Neural crest cell (in vitro differentiated cells): ENCODE results near the gene MRPS35. TPM values are rescaled to one million over a fixed set of nuclear protein-coding genes. Genes with fewer than 3 reads are reported as not detected.

Source experiments
- DNase-seq: peaks from one replicate; pipeline ENCODE4 v3.0.0; 2021; ENCODE audit warnings: low read depth, mixed read lengths, low spot score
- H3K27ac Mint-ChIP-seq: one replicate; pipeline ENCODE4 v1.8.0; 2021; ENCODE audit warnings: mild to moderate bottlenecking, mixed read lengths; ENCODE audit not compliant: unreplicated experiment
- H3K27me3 Mint-ChIP-seq: 2 replicates; pipeline ENCODE4 v1.8.0; 2021; ENCODE audit warnings: low read depth, mild to moderate bottlenecking, mixed read lengths
- H3K36me3 Mint-ChIP-seq: 2 replicates; pipeline ENCODE4 v1.8.0; 2021; ENCODE audit warnings: low read depth, mild to moderate bottlenecking, mixed read lengths
- H3K4me1 Mint-ChIP-seq: 2 replicates; pipeline ENCODE4 v1.8.0; 2021; ENCODE audit warnings: mixed read lengths
- H3K4me3 Mint-ChIP-seq: one replicate; pipeline ENCODE4 v1.8.0; 2021; ENCODE audit warnings: mild to moderate bottlenecking, mixed read lengths
- H3K9me3 Mint-ChIP-seq: 2 replicates; pipeline ENCODE4 v1.8.0; 2021; ENCODE audit warnings: mixed read lengths
- CTCF ChIP-seq: fragments of 200-600 bp; sonication (generic); conservative IDR thresholded peaks from 2 replicates; pipeline ENCODE4 v1.5.0; 2021; ENCODE audit warnings: antibody characterized with exemption, mild to moderate bottlenecking
- total RNA-seq: library from RNA; stranded (reverse); gene quantifications from 2 replicates; pipeline ENCODE4 v1.2.1, GENCODE V29; 2021

MRPS35 gene
- total RNA-seq, 1 donor from 2014 or later, result 35.4 TPM

DNA sequence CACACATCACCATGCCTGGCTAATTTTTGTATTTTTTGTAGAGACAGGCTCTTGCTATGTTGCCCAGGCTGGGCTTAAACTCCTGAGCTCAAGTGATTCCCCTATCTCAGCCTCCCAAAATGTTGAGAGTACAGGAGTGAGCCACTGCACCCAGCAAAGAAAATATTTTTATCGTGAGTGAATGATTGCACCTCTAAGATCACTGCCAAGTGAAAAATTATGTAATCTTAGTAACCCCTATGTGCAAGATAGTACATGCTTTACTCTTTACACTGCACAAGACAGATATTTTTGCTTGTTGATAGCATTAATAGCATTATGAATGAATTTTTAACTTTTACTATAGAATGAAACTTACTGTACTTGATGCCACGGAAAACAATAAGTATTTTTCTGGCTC, 3.4 kb upstream of the MRPS35 start:
- no peak for TF ChIP-seq CTCF
- Mint-ChIP-seq H3K9me3 (no peaks in the 10 kb centered on the region), H3K4me1 (peaks cover 24% of the 10 kb centered on the region), H3K27me3 (no peaks in the 10 kb centered on the region), H3K36me3 (peaks cover 2% of the 10 kb centered on the region), H3K27ac (no peak overlapping the region), H3K4me3 (peak overlapping the region; percentile 14)
- no peak for DNase-seq

DNA sequence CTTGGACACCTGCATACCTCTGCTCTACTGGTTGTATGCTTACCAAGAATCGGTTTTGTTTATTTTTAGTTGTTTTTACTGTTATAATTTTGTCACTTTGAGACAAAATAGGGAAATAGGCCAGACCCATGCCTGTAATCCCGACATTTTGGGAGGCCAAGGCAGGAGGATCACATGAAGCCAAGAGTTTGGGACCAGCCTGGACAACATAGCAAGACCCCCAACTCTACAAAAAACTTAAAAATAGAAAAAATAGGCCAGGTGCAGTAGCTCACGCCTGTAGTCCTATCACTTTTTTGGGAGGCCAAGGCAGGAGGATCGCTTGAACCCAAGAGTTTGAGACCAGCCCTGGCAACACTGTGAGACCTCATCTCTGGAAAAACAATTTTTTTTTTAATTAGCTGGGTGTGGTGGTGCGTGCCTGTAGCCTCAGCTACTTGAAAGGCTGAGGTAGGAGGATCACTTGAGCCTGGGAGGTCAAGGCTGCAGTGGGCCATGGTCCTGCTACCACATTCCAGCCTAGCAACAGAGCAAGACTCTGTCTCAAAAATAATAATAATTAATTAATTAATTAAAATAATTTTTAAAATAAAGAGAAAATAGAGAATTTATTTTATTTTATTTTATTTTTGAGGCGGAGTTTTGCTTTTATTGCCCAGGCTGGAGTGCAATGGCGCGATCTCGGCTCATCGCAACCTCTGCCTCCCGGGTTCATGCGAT, 1.3 kb upstream of the MRPS35 start:
- Mint-ChIP-seq H3K27me3 (no peaks in the 10 kb centered on the region), H3K9me3 (no peaks in the 10 kb centered on the region), H3K4me3 (peak overlapping the region; percentile 93), H3K36me3 (peaks cover 5% of the 10 kb centered on the region), H3K4me1 (peaks cover 27% of the 10 kb centered on the region), H3K27ac (no peak overlapping the region)
- DNase-seq, result no peak
- TF ChIP-seq CTCF, result no peak

DNA sequence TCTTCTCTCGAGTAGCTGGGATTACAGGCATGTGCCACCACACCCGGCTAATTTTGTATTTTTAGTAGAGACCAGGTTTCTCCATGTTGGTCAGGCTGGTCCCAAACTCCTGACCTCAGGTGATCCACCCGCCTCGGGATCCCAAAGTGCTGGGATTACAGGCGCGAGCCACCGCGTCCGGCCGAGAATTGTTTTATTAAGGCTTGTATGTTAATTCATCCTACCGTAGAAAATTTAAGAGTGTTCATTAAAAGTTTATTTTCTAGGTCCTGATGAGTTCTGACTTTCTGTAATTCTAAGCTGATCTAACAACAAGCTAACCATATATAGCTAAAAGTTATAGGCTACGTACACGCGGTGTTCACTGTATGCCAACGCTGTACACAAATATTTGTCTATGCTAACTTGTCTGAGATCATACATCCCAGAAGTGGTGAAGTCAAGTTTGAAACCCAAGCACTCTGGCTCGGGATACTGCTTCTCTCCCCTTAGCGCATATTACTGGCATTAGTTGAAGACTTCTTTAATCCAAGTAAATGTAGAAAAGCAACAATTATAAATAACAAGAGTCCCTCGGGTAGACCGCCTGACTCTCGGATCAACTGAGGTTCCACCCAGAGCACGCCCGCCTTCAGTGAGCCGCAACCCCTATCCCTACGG, 570 bp upstream of the MRPS35 start:
- H3K27me3 Mint-ChIP-seq, result no peaks in the 10 kb centered on the region
- DNase-seq, result no peak

GRCh38 chr12:27711317-27711682, 668 bp downstream of the MRPS35 start:
- peak overlapping the region; percentile 93 for H3K4me3 Mint-ChIP-seq

More for the DNA sequence above, 570 bp upstream of the MRPS35 start:
- Mint-ChIP-seq H3K4me3 (peak overlapping the region; percentile 93), H3K27ac (peak overlapping the region; percentile 55), H3K4me1 (peaks cover 27% of the 10 kb centered on the region), H3K36me3 (peaks cover 5% of the 10 kb centered on the region), H3K9me3 (no peaks in the 10 kb centered on the region)
- TF ChIP-seq CTCF, result no peak

DNA sequence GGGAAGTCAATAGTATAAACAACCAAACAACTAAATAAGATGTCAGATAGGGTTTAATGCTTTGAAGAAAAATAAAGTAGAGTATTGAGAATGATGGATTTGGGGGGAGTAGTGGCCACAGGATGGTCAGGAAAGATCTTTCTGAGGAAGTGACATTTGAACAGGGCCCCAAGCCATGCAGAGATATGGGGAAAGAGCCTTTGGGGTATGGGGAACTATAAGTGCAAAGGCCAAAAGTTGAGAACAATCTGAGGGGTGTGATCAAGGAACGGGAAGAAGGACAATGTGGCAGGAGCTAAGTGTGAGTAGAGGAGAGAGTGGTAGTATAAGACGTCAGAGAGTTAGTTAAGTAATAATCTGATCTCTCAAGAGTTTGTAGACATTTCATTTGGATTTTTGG, 1.3 kb downstream of the MRPS35 start:
- DNase-seq, result no peak
- TF ChIP-seq CTCF, result no peak
- Mint-ChIP-seq H3K36me3 (peaks cover 5% of the 10 kb centered on the region), H3K9me3 (no peaks in the 10 kb centered on the region), H3K27me3 (no peaks in the 10 kb centered on the region), H3K4me1 (peaks cover 27% of the 10 kb centered on the region), H3K27ac (no peak overlapping the region), H3K4me3 (peak overlapping the region; percentile 93)

More at GRCh38 chr12:27711317-27711682, 668 bp downstream of the MRPS35 start:
- H3K36me3 Mint-ChIP-seq, result peaks cover 5% of the 10 kb centered on the region
- no peak for DNase-seq
- H3K9me3 Mint-ChIP-seq, result no peaks in the 10 kb centered on the region
- no peak for TF ChIP-seq CTCF
- peaks cover 27% of the 10 kb centered on the region for H3K4me1 Mint-ChIP-seq
- no peaks in the 10 kb centered on the region for H3K27me3 Mint-ChIP-seq
- peak overlapping the region; percentile 55 for H3K27ac Mint-ChIP-seq
